ENCODE data around the gene TNK2.

TNK2 gene

GRCh38 chr3:195897081-195897852, 11.1 kb downstream of the TNK2 start:
- TF ChIP-seq GATA2 (IDR thresholded peaks at IDR 0.05; ENCODE audit: low read depth, low read length) = peak; percentile 90
- no peak; the same call in 1 of the 2 replicates for TF ChIP-seq GATA3 (IDR thresholded peaks at IDR 0.05; ENCODE audit: low read depth, low read length)

DNA sequence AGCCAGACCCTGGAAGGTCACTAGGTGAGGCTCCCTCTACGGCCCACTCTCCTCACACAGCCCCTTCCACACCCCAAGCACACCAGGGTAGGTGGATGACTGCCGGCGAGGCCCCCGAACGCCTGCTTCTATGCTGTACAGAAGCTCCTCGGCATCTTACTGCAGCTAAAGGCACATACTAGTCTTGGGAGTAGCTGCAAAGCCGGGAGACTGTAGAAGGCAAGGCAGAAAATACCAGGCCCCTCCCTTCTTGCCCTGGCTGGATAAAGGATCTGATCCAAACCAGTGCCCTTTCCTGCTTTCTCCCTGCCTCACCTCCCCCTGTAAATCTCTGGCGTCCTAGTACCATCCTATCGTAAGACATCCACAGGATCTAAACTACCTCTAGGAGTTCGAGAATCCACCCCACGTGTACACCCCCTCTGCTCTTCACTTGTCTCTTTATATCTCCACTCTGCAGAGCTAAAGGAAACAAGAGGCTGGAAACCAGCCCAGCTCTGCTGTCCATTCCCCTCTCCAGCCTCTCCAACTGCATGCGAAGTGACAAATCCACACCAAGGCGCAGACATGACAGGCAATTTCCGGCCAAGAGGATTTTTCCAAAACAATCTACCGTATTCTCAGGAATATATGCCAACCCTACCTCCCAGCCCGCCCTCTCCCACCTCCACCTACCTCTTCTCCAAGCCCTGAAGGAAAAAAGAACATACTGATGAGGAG, 11.8 kb downstream of the TNK2 start:
- TF ChIP-seq GATA2 (IDR thresholded peaks at IDR 0.05; ENCODE audit: low read depth, low read length) = no peak
- no peak for TF ChIP-seq GATA3 (IDR thresholded peaks at IDR 0.05; ENCODE audit: low read depth, low read length)

DNA sequence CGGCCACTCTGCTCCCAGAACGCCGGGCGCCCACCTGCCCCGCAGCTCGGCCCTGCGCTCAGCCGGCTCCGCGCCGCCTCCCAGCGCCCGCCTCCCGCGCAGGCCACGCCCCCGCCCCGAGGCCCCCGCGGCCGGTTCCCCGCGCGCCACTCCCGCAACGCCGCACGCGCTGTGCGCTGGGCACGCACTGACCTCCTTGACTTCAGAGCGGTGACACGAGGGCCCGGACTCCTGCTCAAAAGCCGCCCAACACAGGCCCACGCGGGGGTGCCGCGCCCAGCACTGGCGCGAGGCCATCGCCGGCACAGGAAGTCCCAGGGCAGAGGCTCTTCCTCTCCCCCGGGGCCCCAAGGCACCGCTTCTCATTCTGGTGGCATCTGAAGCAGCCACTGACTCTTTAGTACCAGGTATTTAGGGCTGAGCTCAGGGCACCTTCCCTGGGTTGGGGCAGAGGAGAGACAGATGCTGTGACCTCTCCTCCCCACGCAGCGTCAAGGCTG, 12.4 kb downstream of the TNK2 start:
- TF ChIP-seq GATA2 (IDR thresholded peaks at IDR 0.05; ENCODE audit: low read depth, low read length) (no peak), GATA3 (IDR thresholded peaks at IDR 0.05; ENCODE audit: low read depth, low read length) (no peak)

GRCh38 chr3:195895078-195895860, 13.1 kb downstream of the TNK2 start:
- TF ChIP-seq GATA3 (IDR thresholded peaks at IDR 0.05; ENCODE audit: low read depth, low read length) = no peak
- TF ChIP-seq GATA2 (IDR thresholded peaks at IDR 0.05; ENCODE audit: low read depth, low read length) = no peak

DNA sequence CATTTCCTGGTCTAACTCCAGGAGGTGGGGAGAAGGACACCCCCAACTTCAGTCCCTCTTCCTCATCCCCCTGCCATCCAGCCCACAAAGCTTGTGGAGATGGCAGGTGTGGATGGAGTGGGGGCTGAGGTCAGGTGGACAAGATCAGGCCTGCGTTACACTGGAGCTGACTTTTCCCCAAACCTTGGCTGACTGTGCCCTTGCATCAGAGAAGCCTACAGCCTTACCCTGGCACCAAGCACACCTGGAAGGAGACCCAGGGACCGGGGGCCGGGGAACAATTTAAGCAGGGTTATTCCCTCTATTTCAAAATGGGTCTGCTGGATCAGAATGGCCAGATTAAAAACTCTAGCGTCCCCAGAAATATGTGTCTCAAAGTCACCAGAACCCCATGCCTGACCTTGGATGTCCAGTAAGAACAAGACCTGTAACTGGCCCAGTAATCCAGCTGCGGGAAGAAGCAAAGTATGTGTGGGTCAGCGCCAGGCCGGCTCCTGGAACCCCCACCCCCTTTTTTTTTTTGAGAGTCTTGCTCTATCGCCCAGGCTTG, 14.4 kb downstream of the TNK2 start:
- no peak for TF ChIP-seq GATA3 (IDR thresholded peaks at IDR 0.05; ENCODE audit: low read depth, low read length)
- no peak for TF ChIP-seq GATA2 (IDR thresholded peaks at IDR 0.05; ENCODE audit: low read depth, low read length)

DNA sequence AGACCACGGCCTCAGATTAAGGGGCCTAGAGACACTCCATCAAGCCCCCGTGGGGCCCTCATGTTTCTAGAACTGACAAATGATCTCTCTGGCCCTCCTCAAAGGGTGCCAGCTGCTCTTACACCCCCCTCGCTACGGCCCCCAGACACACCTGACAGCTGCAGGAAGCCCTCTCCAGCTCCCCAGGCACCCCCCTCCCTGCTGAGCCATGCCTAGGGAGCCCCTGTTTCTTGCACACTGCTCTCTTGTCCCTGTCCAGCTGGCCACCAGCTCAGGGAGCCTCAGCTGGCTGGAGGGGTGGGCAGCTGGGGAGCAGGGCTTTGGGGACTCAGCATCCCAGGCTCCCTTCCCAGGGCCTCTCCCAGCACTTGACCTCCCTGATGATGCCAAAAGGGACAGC, 14.8 kb downstream of the TNK2 start:
- no peak for TF ChIP-seq GATA2 (IDR thresholded peaks at IDR 0.05; ENCODE audit: low read depth, low read length)
- TF ChIP-seq GATA3 (IDR thresholded peaks at IDR 0.05; ENCODE audit: low read depth, low read length) = no peak

DNA sequence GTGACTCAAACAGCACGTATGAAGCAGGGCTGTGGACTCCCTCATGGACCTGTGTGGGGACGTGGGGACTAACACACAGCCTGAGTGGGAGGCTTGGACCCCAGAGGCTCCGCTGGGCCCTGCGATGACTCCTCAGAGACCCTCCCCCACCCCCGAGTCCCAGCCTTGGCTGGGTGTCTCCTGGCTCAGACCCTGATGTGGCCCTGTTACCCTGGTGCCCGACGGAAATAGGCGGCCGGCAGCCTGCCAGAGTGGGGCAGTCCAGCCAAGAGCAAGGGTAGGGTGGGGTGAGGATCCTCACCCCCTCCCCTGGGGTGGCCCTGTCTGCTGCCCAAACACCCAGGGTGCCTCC, 15.3 kb downstream of the TNK2 start:
- no peak for TF ChIP-seq GATA3 (IDR thresholded peaks at IDR 0.05; ENCODE audit: low read depth, low read length)
- TF ChIP-seq GATA2 (IDR thresholded peaks at IDR 0.05; ENCODE audit: low read depth, low read length) = no peak

DNA sequence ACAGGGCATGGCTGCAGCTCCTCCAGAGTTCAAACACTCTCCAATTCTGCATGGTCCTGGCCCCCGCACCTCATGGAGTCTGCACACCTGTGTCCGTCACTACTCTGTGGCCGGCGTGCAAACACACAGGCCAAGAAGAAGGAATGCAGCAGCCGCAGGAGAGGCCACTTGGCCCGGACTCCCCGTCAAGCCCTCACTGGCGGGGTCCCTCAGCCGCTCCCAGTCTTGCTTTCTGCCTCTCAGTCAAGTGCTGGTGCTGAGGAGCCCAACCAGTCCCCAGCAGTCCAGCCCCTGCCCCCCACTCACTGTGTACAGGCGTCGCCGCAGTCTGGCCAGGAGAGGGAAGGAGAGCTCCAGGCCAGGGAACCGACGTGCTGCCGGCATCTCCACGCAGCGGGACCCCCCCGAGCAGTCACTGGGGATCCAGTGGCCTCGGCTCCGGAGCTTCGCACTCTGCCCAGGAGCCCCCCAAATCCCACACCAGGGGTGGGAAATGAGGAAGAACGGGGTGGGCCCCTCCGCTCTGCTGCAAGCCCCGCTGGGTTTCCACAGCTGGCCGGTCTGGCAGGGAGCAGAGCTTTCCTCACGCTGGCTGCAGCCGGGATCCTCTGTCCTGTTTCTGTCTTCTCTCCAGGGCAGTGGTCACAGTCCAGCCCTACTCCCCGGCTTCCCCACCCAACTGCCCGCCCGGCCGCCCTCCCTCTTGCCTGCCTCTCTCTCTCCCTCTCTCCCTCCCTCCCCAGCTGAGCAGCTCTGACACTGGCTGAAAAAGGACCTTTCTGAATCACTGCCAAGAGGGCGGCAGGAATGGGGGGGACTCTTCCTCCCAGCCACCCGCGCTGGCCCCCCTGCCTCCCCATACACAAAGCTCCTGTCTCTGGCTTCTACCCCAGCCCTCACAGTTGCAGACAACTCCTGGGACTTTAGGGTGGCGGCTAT, 16.0 kb downstream of the TNK2 start:
- TF ChIP-seq GATA2 (IDR thresholded peaks at IDR 0.05; ENCODE audit: low read depth, low read length) = no peak
- TF ChIP-seq GATA3 (IDR thresholded peaks at IDR 0.05; ENCODE audit: low read depth, low read length) = no peak

DNA sequence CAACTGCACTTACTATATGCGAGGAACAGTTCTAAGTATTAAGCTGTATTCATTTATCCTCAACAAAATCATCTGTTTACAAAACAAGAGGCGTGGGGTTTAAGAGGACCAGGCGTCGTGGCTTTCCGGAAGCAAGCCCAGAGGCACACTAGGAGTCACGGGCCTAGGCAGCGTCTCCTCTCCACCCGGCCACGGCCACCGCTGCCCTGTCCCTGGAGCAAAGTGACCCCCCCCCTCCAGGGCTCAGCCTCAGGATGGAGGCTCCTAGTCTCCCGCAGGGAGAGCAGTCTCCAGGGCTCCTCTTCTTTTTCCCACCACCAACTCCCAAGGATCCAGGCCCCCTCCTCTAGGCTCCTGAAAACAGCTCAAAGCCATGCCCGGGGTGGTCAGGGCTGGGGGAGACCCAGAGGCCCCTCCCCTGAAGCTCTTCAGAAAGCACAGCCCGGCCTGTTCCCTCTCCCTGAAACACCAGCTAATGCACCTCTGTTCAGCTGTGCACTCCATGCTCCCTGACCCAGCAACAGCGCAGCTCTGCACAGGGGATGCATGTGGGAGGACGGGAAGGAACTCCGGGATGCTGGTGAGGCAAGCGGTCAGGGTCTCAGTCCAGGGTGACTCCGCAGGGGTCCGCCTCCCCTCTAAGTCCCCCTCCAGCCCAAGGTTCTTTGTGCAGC, 16.8 kb downstream of the TNK2 start:
- TF ChIP-seq GATA2 (IDR thresholded peaks at IDR 0.05; ENCODE audit: low read depth, low read length) (no peak), GATA3 (IDR thresholded peaks at IDR 0.05; ENCODE audit: low read depth, low read length) (no peak)

GRCh38 chr3:195889870-195890295, 18.5 kb downstream of the TNK2 start:
- TF ChIP-seq GATA2 (IDR thresholded peaks at IDR 0.05; ENCODE audit: low read depth, low read length) (no peak), GATA3 (IDR thresholded peaks at IDR 0.05; ENCODE audit: low read depth, low read length) (no peak)

- TF ChIP-seq GATA2 (IDR thresholded peaks at IDR 0.05; ENCODE audit: low read depth, low read length) (no peak), GATA3 (IDR thresholded peaks at IDR 0.05; ENCODE audit: low read depth, low read length) (no peak)
Measured at GRCh38 chr3:195888981-195889869, 19.1 kb downstream of the TNK2 start.
